AG09309 (cell line): Measurements from ENCODE around the gene ST6GAL1.

ENCODE experiments used
- DNase-seq: peaks from one replicate; pipeline ENCODE4 v3.0.0-alpha.2; 2010; ENCODE audit warnings: low read depth
- H3K4me3 ChIP-seq: 2 replicates; pipeline ENCODE4 v1.5.1; 2011; ENCODE audit warnings: mild to moderate bottlenecking, low read depth, low read length, moderate library complexity; ENCODE audit not compliant: control insufficient read depth
- CTCF ChIP-seq: IDR thresholded peaks from 2 replicates; pipeline ENCODE4 v1.5.1; 2011; ENCODE audit warnings: mild to moderate bottlenecking, low read depth, low read length, inconsistent platforms; ENCODE audit not compliant: insufficient read depth, control insufficient read depth; ENCODE audit errors: missing control alignments

ST6GAL1 gene

GRCh38 chr3:187084580-187084979 is 154.3 kb downstream of the ST6GAL1 start:
- DNase-seq = no peak
- H3K4me3 ChIP-seq = no peak overlapping the region
- TF ChIP-seq CTCF = no peak

GRCh38 chr3:187085021-187085666 is 154.8 kb downstream of the ST6GAL1 start:
- DNase-seq = no peak
- TF ChIP-seq CTCF = no peak
- no peak overlapping the region for H3K4me3 ChIP-seq

GRCh38 chr3:187085933-187086332 is 155.6 kb downstream of the ST6GAL1 start:
- no peak overlapping the region for H3K4me3 ChIP-seq
- TF ChIP-seq CTCF = no peak
- no peak for DNase-seq

- no peak overlapping the region for H3K4me3 ChIP-seq
- DNase-seq = no peak
- no peak for TF ChIP-seq CTCF
Observed at GRCh38 chr3:187086831-187087230, 156.5 kb downstream of the ST6GAL1 start.

GRCh38 chr3:187088701-187089100 is 158.4 kb downstream of the ST6GAL1 start:
- no peak overlapping the region for H3K4me3 ChIP-seq
- TF ChIP-seq CTCF = no peak
- DNase-seq = no peak

GRCh38 chr3:187093320-187093719 is 163.0 kb downstream of the ST6GAL1 start:
- no peak overlapping the region for H3K4me3 ChIP-seq
- DNase-seq = no peak
- no peak for TF ChIP-seq CTCF
